ENCODE results near the gene RIPK1.

The RIPK1 gene

GRCh38 chr6:3157131-3157933, 89.0 kb downstream of the RIPK1 start, which contains the start of gene TUBB2A:
TUBB2A (minus strand) TSS chr6:3157544; CDS start chr6:3157463, 81 bp downstream.
- DNase-seq (ENCODE audit: low spot score) = peak; percentile 99
- peak; percentile 49 for TF ChIP-seq CTCF (IDR thresholded peaks at IDR 0.05; ENCODE audit: extremely low read depth, missing control alignments)

- no peak for DNase-seq (ENCODE audit: low spot score)
Observed at GRCh38 chr6:3159805-3160781, 91.8 kb downstream of the RIPK1 start.

GRCh38 chr6:3162067-3162497, 93.8 kb downstream of the RIPK1 start:
- TF ChIP-seq CTCF (IDR thresholded peaks at IDR 0.05; ENCODE audit: extremely low read depth, missing control alignments) = no peak
- no peak for DNase-seq (ENCODE audit: low spot score)

More at GRCh38 chr6:3159805-3160781, 91.8 kb downstream of the RIPK1 start:
- no peak for TF ChIP-seq CTCF (IDR thresholded peaks at IDR 0.05; ENCODE audit: extremely low read depth, missing control alignments)

- peak; percentile 94 for DNase-seq (ENCODE audit: low spot score)
- TF ChIP-seq CTCF (IDR thresholded peaks at IDR 0.05; ENCODE audit: extremely low read depth, missing control alignments) = no peak
Observed at GRCh38 chr6:3162565-3163247, 94.4 kb downstream of the RIPK1 start.

- no peak for DNase-seq (ENCODE audit: low spot score)
- no peak for TF ChIP-seq CTCF (IDR thresholded peaks at IDR 0.05; ENCODE audit: extremely low read depth, missing control alignments)
Observed at GRCh38 chr6:3163248-3163594, 94.9 kb downstream of the RIPK1 start.

- no peak for DNase-seq (ENCODE audit: low spot score)
- no peak for TF ChIP-seq CTCF (IDR thresholded peaks at IDR 0.05; ENCODE audit: extremely low read depth, missing control alignments)
Observed at GRCh38 chr6:3164388-3164787, 96.1 kb downstream of the RIPK1 start.
